Transverse colon (tissue), 4 donors: ENCODE measurements around the gene SAP30BP. TPM values are rescaled to one million over a fixed set of nuclear protein-coding genes. Genes with fewer than 3 reads are reported as not detected.

Experiments
- DNase-seq: peaks from one replicate; pipeline ENCODE4 v3.0.0-alpha.2; 2019
- H3K27ac ChIP-seq, 4 donors: fragments of 200-600 bp; sonication (generic); 2 replicates each; pipeline ENCODE4 v1.5.1; 2016 to 2018; ENCODE audit warnings: inconsistent platforms in 4 of 4
- H3K27me3 ChIP-seq: fragments of 200-600 bp; sonication (generic); 2 replicates; pipeline ENCODE4 v1.5.1; 2017; ENCODE audit warnings: inconsistent platforms
- H3K36me3 ChIP-seq, 4 donors: fragments of 200-600 bp; sonication (generic); 2 replicates each; pipeline ENCODE4 v1.5.1; 2017 to 2019; ENCODE audit warnings: inconsistent platforms in 4 of 4
- H3K4me1 ChIP-seq, 4 donors: fragments of 200-600 bp; sonication (generic); 2 replicates each; pipeline ENCODE4 v1.5.1; 2017 to 2020; ENCODE audit warnings: inconsistent platforms in 4 of 4
- H3K4me3 ChIP-seq, 4 donors: fragments of 200-600 bp; sonication (generic); 1 replicate in 1 of 4; 2 replicates in 3 of 4; pipeline versions ENCODE4 v1.5.1 to v1.6.1; 2017 to 2019; ENCODE audit warnings: inconsistent platforms in 4 of 4
- H3K9me3 ChIP-seq, 2 donors: fragments of 200-600 bp; sonication (generic); 2 replicates each; pipeline ENCODE4 v1.5.1; 2017 to 2019; ENCODE audit warnings: inconsistent platforms in 2 of 2
- CTCF ChIP-seq, 5 experiments: fragments of 200-600 bp in 3 of 5; fragments of 450-650 bp in 2 of 5; sonication (generic) in 3 of 5; IDR thresholded peaks; 1 replicate in 2 of 5; 2 replicates in 3 of 5; pipeline ENCODE4 v1.5.1; 2016 to 2017; ENCODE audit warnings: antibody characterized with exemption in 5 of 5, inconsistent platforms in 3 of 5, mild to moderate bottlenecking in 2 of 5, moderate library complexity in 1 of 5
- EP300 ChIP-seq: sonication (generic); formaldehyde crosslinking; IDR thresholded peaks from one replicate; pipeline ENCODE4 v1.6.1; 2017; ENCODE audit warnings: antibody characterized with exemption, low read depth
- POLR2A ChIP-seq: fragments of 450-650 bp; IDR thresholded peaks from one replicate; pipeline ENCODE4 v1.6.1; 2016; ENCODE audit warnings: antibody characterized with exemption, mild to moderate bottlenecking, moderate library complexity
- POLR2AphosphoS5 ChIP-seq, 3 donors: sonication (generic); formaldehyde crosslinking; IDR thresholded peaks; one replicate each; pipeline ENCODE4 v1.6.1; 2016; ENCODE audit warnings: antibody characterized with exemption in 3 of 3
- WGBS, 2 donors: methylation state at CpG; one replicate each; pipeline ENCODE4 v1.1.5; 2018; ENCODE audit warnings: low coverage in 1 of 2; 5-methylcytosine and 5-hydroxymethylcytosine counted together
- in situ Hi-C, 4 donors: fragments of 200-750 bp; cut with MboI; loops; one replicate each; pipeline versions ENCODE4 v1.15.0 to v1.15.1; 2017; ENCODE audit warnings: low sequenced_read_pairs in 3 of 4, low pct_ligation_motif_present in 1 of 4, low pct_unique_long_range_greater_than_20kb in 1 of 4
- intact Hi-C: fragments of 100-400 bp; cut with DNase I; formaldehyde crosslinking; loops from one replicate; pipeline ENCODE4 v1.15.1; 2023; ENCODE audit warnings: low total_unique reads
- total RNA-seq, 4 donors: library from RNA; depleted of rRNA; stranded (reverse); fragments of >200 nt; gene quantifications; one replicate each; pipeline ENCODE4 v1.1.0, GENCODE V29; 2016

The SAP30BP gene
- total RNA-seq, 4 donors from 2014 or later, result 49.0 to 83.8 (median 71.4) TPM

- in situ Hi-C loops, result no loop called here
- 86 to 93% methylated on average over 3 to 15 of the region's 15 CpGs for WGBS, 2 donors
- Histone ChIP-seq H3K9me3 (no peaks in the 10 kb centered on the region), H3K36me3 (peaks cover 0 to 5% (median 2%) of the 10 kb centered on the region in 4 donors), H3K27ac (no peak overlapping the region), H3K4me3 (no peak overlapping the region), H3K27me3 (no peaks in the 10 kb centered on the region), H3K4me1 (peaks cover 0 to 2% (median under 1%) of the 10 kb centered on the region in 4 donors)
- intact Hi-C loops, result no loop called here
- TF ChIP-seq EP300 (no peak), POLR2A (no peak), CTCF (IDR thresholded peaks at IDR 0.05) (no peak), POLR2AphosphoS5 (IDR thresholded peaks at IDR 0.05) (no peak)
- no peak for DNase-seq
Measured at GRCh38 chr17:75622771-75623273, 44.3 kb upstream of the SAP30BP start.

- in situ Hi-C loops (no loop called here), intact Hi-C loops (no loop called here)
- H3K27ac ChIP-seq, result no peak overlapping the region
- DNase-seq, result no peak
- H3K27me3 ChIP-seq, result no peaks in the 10 kb centered on the region
- no peak overlapping the region for H3K4me3 ChIP-seq
- H3K36me3 ChIP-seq, result peaks cover 0 to 5% (median 2%) of the 10 kb centered on the region in 4 donors
- no peaks in the 10 kb centered on the region for H3K9me3 ChIP-seq
- TF ChIP-seq CTCF (IDR thresholded peaks at IDR 0.05) (no peak), POLR2A (no peak), EP300 (no peak), POLR2AphosphoS5 (IDR thresholded peaks at IDR 0.05) (no peak)
- 88% methylated on average over 9 of the region's 9 CpGs; no CpG with 5 or more reads in 1 of the 2 donors for WGBS, 2 donors
- no peaks in the 10 kb centered on the region for H3K4me1 ChIP-seq
Measured at GRCh38 chr17:75623386-75623785, 43.8 kb upstream of the SAP30BP start.

- H3K36me3 ChIP-seq, result peaks cover 0 to 5% (median 2%) of the 10 kb centered on the region in 4 donors
- WGBS, 2 donors, result 88% methylated on average over 12 of the region's 12 CpGs; no CpG with 5 or more reads in 1 of the 2 donors
Measured at GRCh38 chr17:75624021-75624420, 43.1 kb upstream of the SAP30BP start.

GRCh38 chr17:75624714-75625345 lies 42.3 kb upstream of the SAP30BP start:
- peaks cover 0 to 5% (median 2%) of the 10 kb centered on the region in 4 donors for H3K36me3 ChIP-seq
- intact Hi-C loops, result no loop called here
- no peaks in the 10 kb centered on the region for H3K4me1 ChIP-seq
- H3K4me3 ChIP-seq, result no peak overlapping the region
- in situ Hi-C loops, result no loop called here
- no peaks in the 10 kb centered on the region for H3K27me3 ChIP-seq
- WGBS, 2 donors, result 91% methylated on average over 20 of the region's 23 CpGs; no CpG with 5 or more reads in 1 of the 2 donors
- DNase-seq, result no peak
- no peaks in the 10 kb centered on the region for H3K9me3 ChIP-seq
- TF ChIP-seq EP300, result no peak
- no peak for TF ChIP-seq CTCF (IDR thresholded peaks at IDR 0.05)
- no peak for TF ChIP-seq POLR2A
- TF ChIP-seq POLR2AphosphoS5 (IDR thresholded peaks at IDR 0.05), result no peak
- no peak overlapping the region for H3K27ac ChIP-seq

More at GRCh38 chr17:75624021-75624420, 43.1 kb upstream of the SAP30BP start:
- no peak for DNase-seq
- no peak for TF ChIP-seq EP300
- no peak for TF ChIP-seq POLR2A
- no peak for TF ChIP-seq POLR2AphosphoS5 (IDR thresholded peaks at IDR 0.05)
- no peak for TF ChIP-seq CTCF (IDR thresholded peaks at IDR 0.05)
- in situ Hi-C loops, result no loop called here
- H3K27ac ChIP-seq, result no peak overlapping the region
- H3K4me1 ChIP-seq, result no peaks in the 10 kb centered on the region
- H3K4me3 ChIP-seq, result no peak overlapping the region
- intact Hi-C loops, result no loop called here
- H3K27me3 ChIP-seq, result no peaks in the 10 kb centered on the region
- no peaks in the 10 kb centered on the region for H3K9me3 ChIP-seq
